ENCODE data around the gene ING2.

ING2 gene

GRCh38 chr4:183556947-183557346 lies 52.1 kb downstream of the ING2 start:
- CTCF ChIA-PET: no interaction called here
- TF ChIP-seq CTCF (IDR thresholded peaks at IDR 0.05; ENCODE audit: insufficient read depth, low read length, missing control alignments): no peak
- no peak for DNase-seq (ENCODE audit: low read depth, low spot score)
- POLR2A ChIA-PET: no interaction called here
- H3K4me3 ChIP-seq (ENCODE audit: low read depth, low read length): no peak overlapping the region

- H3K4me3 ChIP-seq (ENCODE audit: low read depth, low read length): no peak overlapping the region
- DNase-seq (ENCODE audit: low read depth, low spot score): no peak
- TF ChIP-seq CTCF (IDR thresholded peaks at IDR 0.05; ENCODE audit: insufficient read depth, low read length, missing control alignments): no peak
- ChIA-PET CTCF (no interaction called here), POLR2A (no interaction called here)
These were observed 52.8 kb downstream of the ING2 start for GRCh38 chr4:183557611-183558010.

- CTCF ChIA-PET: no interaction called here
- TF ChIP-seq CTCF (IDR thresholded peaks at IDR 0.05; ENCODE audit: insufficient read depth, low read length, missing control alignments): no peak
- POLR2A ChIA-PET: no interaction called here
- no peak overlapping the region for H3K4me3 ChIP-seq (ENCODE audit: low read depth, low read length)
- no peak for DNase-seq (ENCODE audit: low read depth, low spot score)
These were observed 54.0 kb downstream of the ING2 start for GRCh38 chr4:183558873-183559272.

- ChIA-PET POLR2A (no interaction called here), CTCF (no interaction called here)
- DNase-seq (ENCODE audit: low read depth, low spot score): no peak
- TF ChIP-seq CTCF (IDR thresholded peaks at IDR 0.05; ENCODE audit: insufficient read depth, low read length, missing control alignments): no peak
- no peak overlapping the region for H3K4me3 ChIP-seq (ENCODE audit: low read depth, low read length)
These were observed 57.0 kb downstream of the ING2 start for GRCh38 chr4:183561905-183562304.
